B cell (primary cell): ENCODE data around the gene COLEC12. TPM values are rescaled to one million over a fixed set of nuclear protein-coding genes. Genes with fewer than 3 reads are reported as not detected.

ENCODE experiments used
- ATAC-seq: fragments of 200-7000 bp; cut with Tn5 transposase; one replicate; pipeline ENCODE4 v1.10.0; 2021; ENCODE audit warnings: low read depth, mild to moderate bottlenecking, moderate number of reproducible peaks, moderate library complexity
- CTCF ChIA-PET: fragments of 350-600 bp; sonication (Branson Sonifier 250); formaldehyde crosslinking; loops from one replicate; lab custom pipeline; 2021; ENCODE audit warnings: antibody characterized with exemption, inconsistent platforms; lab: Charles Lee
- POLR2A ChIA-PET: fragments of 350-600 bp; sonication (Branson Sonifier 250); formaldehyde crosslinking; loops from one replicate; lab custom pipeline; 2021; ENCODE audit warnings: antibody characterized with exemption; lab: Charles Lee
- DNase-seq: peaks from one replicate; pipeline ENCODE4 v3.0.0; 2013
- H2AFZ ChIP-seq: 2 replicates; pipeline ENCODE4 v1.6.1; 2012; ENCODE audit warnings: mild to moderate bottlenecking, low read depth, low read length; ENCODE audit not compliant: insufficient read depth, poor library complexity, severe bottlenecking
- H3K27ac ChIP-seq, 2 donors: 1 replicate in 1 of 2; 2 replicates in 1 of 2; pipeline ENCODE4 v1.5.1; 2012 to 2013; ENCODE audit warnings: low read length in 2 of 2, mild to moderate bottlenecking in 2 of 2, moderate library complexity in 1 of 2
- H3K27me3 ChIP-seq, 4 experiments: fragments of 200-600 bp in 1 of 4; sonication (generic) in 1 of 4; replicated peaks in 1 of 4; 1 replicate in 2 of 4; 2 replicates in 2 of 4; pipeline versions ENCODE4 v1.6.1 to v1.7.0; 2013 to 2016; ENCODE audit warnings: low read length in 3 of 4, mild to moderate bottlenecking in 2 of 4, mixed read lengths in 1 of 4, moderate library complexity in 1 of 4; ENCODE audit not compliant: insufficient read depth in 4 of 4, control insufficient read depth in 3 of 4; ENCODE audit errors: control extremely low read depth in 1 of 4
- H3K36me3 ChIP-seq, 2 experiments: replicated peaks in 1 of 2; 1 replicate in 1 of 2; 2 replicates in 1 of 2; pipeline versions ENCODE4 v1.6.1 to v1.7.1; 2013; ENCODE audit warnings: low read length in 1 of 2; ENCODE audit not compliant: insufficient read depth in 2 of 2, control insufficient read depth in 1 of 2; ENCODE audit errors: control extremely low read depth in 1 of 2, extremely low read depth in 1 of 2
- H3K4me1 ChIP-seq, 2 donors: fragments of 200-600 bp in 1 of 2; sonication (generic) in 1 of 2; 1 replicate in 1 of 2; 2 replicates in 1 of 2; pipeline versions ENCODE4 v1.5.1 to v1.6.1; 2013 to 2017; ENCODE audit warnings: low read length in 2 of 2; ENCODE audit not compliant: control insufficient read depth in 2 of 2, insufficient read depth in 2 of 2
- H3K4me2 ChIP-seq: replicated peaks from 2 replicates; pipeline ENCODE3; 2012; ENCODE audit warnings: mild to moderate bottlenecking, low read depth, low read length; ENCODE audit not compliant: poor library complexity, severe bottlenecking
- H3K4me3 ChIP-seq, 5 experiments: fragments of 200-600 bp in 1 of 5; sonication (generic) in 1 of 5; 1 replicate in 3 of 5; 2 replicates in 2 of 5; pipeline versions ENCODE4 v1.5.1 to v1.7.0; 2011 to 2016; ENCODE audit warnings: low read length in 4 of 5, mild to moderate bottlenecking in 4 of 5, low read depth in 2 of 5, control low read depth in 1 of 5, moderate library complexity in 1 of 5; ENCODE audit not compliant: insufficient read depth in 1 of 5; ENCODE audit errors: control extremely low read depth in 1 of 5, extremely low read depth in 1 of 5
- H3K79me2 ChIP-seq: fragments of 200-600 bp; sonication (generic); one replicate; pipeline ENCODE4 v1.6.0; 2016; ENCODE audit warnings: low read length; ENCODE audit not compliant: control insufficient read depth, insufficient read depth
- H3K9ac ChIP-seq: fragments of 200-600 bp; sonication (generic); 2 replicates; pipeline ENCODE4 v1.6.1; 2017; ENCODE audit warnings: mild to moderate bottlenecking, low read length, moderate library complexity
- H3K9me3 ChIP-seq, 3 donors: one replicate each; pipeline versions ENCODE4 v1.6.1 to v1.7.1; 2013; ENCODE audit warnings: low read length in 2 of 3; ENCODE audit not compliant: control insufficient read depth in 2 of 3, insufficient read depth in 1 of 3; ENCODE audit errors: control extremely low read depth in 1 of 3
- H4K20me1 ChIP-seq: 2 replicates; pipeline ENCODE4 v1.6.0; 2012; ENCODE audit warnings: mild to moderate bottlenecking, low read length; ENCODE audit not compliant: insufficient read depth, control insufficient read depth, poor library complexity, severe bottlenecking
- H3K27ac Mint-ChIP-seq: one replicate; pipeline ENCODE4 v1.8.0; 2021; ENCODE audit warnings: mixed read lengths
- H3K27me3 Mint-ChIP-seq: one replicate; pipeline ENCODE4 v1.8.0; 2021; ENCODE audit warnings: mixed read lengths
- H3K4me1 Mint-ChIP-seq: one replicate; pipeline ENCODE4 v1.8.0; 2021; ENCODE audit warnings: mixed read lengths
- H3K4me3 Mint-ChIP-seq: one replicate; pipeline ENCODE4 v1.8.0; 2021; ENCODE audit warnings: mixed read lengths
- H3K9me3 Mint-ChIP-seq: one replicate; pipeline ENCODE4 v1.8.0; 2022; ENCODE audit warnings: mixed read lengths; ENCODE audit not compliant: insufficient read depth
- EZH2 ChIP-seq: IDR thresholded peaks from 2 replicates; pipeline ENCODE4 v1.6.1; 2012; ENCODE audit warnings: borderline replicate concordance, low read depth, mild to moderate bottlenecking, moderate library complexity, low read length; ENCODE audit not compliant: insufficient read depth, poor library complexity, severe bottlenecking
- WGBS: methylation state at CpG from one replicate; pipeline ENCODE4 v1.1.5; 2013; ENCODE audit warnings: missing lambda C conversion rate; ENCODE audit not compliant: insufficient coverage; 5-methylcytosine and 5-hydroxymethylcytosine counted together
- intact Hi-C: fragments of 100-400 bp; cut with micrococcal nuclease; formaldehyde crosslinking; loops from one replicate; pipeline ENCODE4 v1.10.0; 2022
- polyA plus RNA-seq: library from polyadenylated mRNA; depleted of rRNA; stranded (reverse); fragments of >200 nt; gene quantifications from 2 replicates; pipeline ENCODE4 v1.2.3, GENCODE V29; 2012
- total RNA-seq, 2 donors: library from RNA; stranded (reverse); fragments of 120-200 nt in 1 of 2; gene quantifications; 1 replicate in 1 of 2; 2 replicates in 1 of 2; pipeline versions ENCODE4 v1.2.3 to v1.2.4, GENCODE V29; 2013 to 2022
- TF ChIP-seq, protein P1 (sequence below): fragments of 200-600 bp; IDR thresholded peaks from one replicate; pipeline ENCODE4 v1.8.0; 2022; ENCODE audit warnings: antibody characterized with exemption, mild to moderate bottlenecking

COLEC12 gene
- total and polyA plus RNA-seq, 2 donors (not counting 1 experiment from before 2014, with no cell fraction given): not detected

DNA sequence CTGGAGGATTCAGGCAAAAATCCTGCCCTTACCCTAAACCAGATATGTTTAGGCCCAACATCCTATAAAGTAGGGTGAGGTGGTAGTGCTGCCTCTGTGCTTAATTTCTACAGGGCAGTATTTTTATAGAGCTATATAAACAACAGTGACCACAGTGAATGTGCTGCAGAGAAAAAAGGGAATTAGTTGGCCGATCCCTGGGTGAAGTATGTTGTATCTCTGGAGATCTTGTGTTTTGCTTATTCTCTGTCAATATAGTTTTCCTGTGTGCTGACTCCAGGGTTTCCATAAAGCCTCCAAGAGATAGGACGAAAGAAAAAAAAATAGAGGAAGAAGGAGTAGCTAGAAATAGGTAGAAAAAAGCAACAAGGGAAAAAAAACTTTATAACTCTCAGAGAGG, 143.7 kb downstream of the COLEC12 start:
- TF ChIP-seq, protein P1, sequence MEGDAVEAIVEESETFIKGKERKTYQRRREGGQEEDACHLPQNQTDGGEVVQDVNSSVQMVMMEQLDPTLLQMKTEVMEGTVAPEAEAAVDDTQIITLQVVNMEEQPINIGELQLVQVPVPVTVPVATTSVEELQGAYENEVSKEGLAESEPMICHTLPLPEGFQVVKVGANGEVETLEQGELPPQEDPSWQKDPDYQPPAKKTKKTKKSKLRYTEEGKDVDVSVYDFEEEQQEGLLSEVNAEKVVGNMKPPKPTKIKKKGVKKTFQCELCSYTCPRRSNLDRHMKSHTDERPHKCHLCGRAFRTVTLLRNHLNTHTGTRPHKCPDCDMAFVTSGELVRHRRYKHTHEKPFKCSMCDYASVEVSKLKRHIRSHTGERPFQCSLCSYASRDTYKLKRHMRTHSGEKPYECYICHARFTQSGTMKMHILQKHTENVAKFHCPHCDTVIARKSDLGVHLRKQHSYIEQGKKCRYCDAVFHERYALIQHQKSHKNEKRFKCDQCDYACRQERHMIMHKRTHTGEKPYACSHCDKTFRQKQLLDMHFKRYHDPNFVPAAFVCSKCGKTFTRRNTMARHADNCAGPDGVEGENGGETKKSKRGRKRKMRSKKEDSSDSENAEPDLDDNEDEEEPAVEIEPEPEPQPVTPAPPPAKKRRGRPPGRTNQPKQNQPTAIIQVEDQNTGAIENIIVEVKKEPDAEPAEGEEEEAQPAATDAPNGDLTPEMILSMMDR: no peak
- TF ChIP-seq EZH2: no peak
- peaks cover 10 to 23% of the 10 kb centered on the region in 2 donors for H3K4me1 ChIP-seq
- peaks cover 16% of the 10 kb centered on the region for H3K4me1 Mint-ChIP-seq
- intact Hi-C loops: no loop called here
- no peaks in the 10 kb centered on the region for H3K9me3 Mint-ChIP-seq
- ATAC-seq (no peak), DNase-seq (no peak)
- H3K27ac Mint-ChIP-seq: no peak overlapping the region
- H3K79me2 ChIP-seq: no peaks in the 10 kb centered on the region
- H3K27me3 Mint-ChIP-seq: peaks cover 26% of the 10 kb centered on the region
- ChIA-PET CTCF (no interaction called here), POLR2A (no interaction called here)
- H3K4me2 ChIP-seq: no peak overlapping the region
- WGBS: no CpG with 5 or more reads among the region's 2 CpGs
- no peak overlapping the region for H2AFZ ChIP-seq
- no peak overlapping the region for H3K9ac ChIP-seq
- no peaks in the 10 kb centered on the region for H4K20me1 ChIP-seq
- no peaks in the 10 kb centered on the region for H3K9me3 ChIP-seq
- no peaks in the 10 kb centered on the region for H3K36me3 ChIP-seq
- H3K4me3 Mint-ChIP-seq: no peak overlapping the region
- no peak overlapping the region for H3K27ac ChIP-seq
- no peak overlapping the region for H3K4me3 ChIP-seq
- peaks cover 0 to 3% (median 0%) of the 10 kb centered on the region in 4 experiments for H3K27me3 ChIP-seq

DNA sequence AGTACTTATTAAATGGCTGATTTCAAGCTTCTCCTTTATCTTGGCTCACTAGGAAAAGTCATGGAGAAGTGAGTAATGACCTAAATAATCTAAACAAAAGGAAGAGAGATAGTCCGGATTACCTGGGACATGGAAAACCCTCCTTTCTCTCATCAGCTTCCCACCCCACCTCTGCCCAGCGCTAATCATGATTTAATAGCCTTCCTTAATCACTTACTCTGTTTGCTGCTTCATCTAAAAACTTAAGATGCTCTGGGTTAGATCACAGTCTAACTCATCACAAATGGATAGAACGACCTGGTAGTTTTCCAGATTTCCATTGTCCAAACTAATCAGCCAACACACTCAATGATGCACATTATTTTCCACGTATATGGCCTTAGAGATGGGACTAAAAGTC, 144.8 kb downstream of the COLEC12 start:
- Histone ChIP-seq H3K4me3 (no peak overlapping the region), H3K4me2 (no peak overlapping the region), H3K9ac (no peak overlapping the region), H3K9me3 (no peaks in the 10 kb centered on the region), H3K27ac (no peak overlapping the region), H3K79me2 (no peaks in the 10 kb centered on the region), H3K27me3 (peaks cover 0 to 3% (median 0%) of the 10 kb centered on the region in 4 experiments), H4K20me1 (no peaks in the 10 kb centered on the region), H2AFZ (no peak overlapping the region), H3K4me1 (peaks cover 3 to 12% of the 10 kb centered on the region in 2 donors), H3K36me3 (no peaks in the 10 kb centered on the region)
- ChIA-PET POLR2A (no interaction called here), CTCF (no interaction called here)
- ATAC-seq: no peak
- WGBS: 100% methylated on average over 2 of the region's 4 CpGs
- Mint-ChIP-seq H3K27ac (no peak overlapping the region), H3K4me1 (peaks cover 5% of the 10 kb centered on the region), H3K27me3 (peaks cover 29% of the 10 kb centered on the region), H3K4me3 (no peak overlapping the region), H3K9me3 (no peaks in the 10 kb centered on the region)
- no peak for DNase-seq
- intact Hi-C loops: no loop called here
- TF ChIP-seq, protein P1: no peak
- TF ChIP-seq EZH2: no peak
